ENCODE results near the gene CUL7. TPM values are rescaled to one million over a fixed set of nuclear protein-coding genes. Genes with fewer than 3 reads are reported as not detected.

The CUL7 gene
- total and polyA plus RNA-seq, 2 of the 8 experiments (the other 6 are each of a cell fraction or from before 2014, with no cell fraction given), result 10.8 to 15.0 TPM

- TF ChIP-seq, protein P1, sequence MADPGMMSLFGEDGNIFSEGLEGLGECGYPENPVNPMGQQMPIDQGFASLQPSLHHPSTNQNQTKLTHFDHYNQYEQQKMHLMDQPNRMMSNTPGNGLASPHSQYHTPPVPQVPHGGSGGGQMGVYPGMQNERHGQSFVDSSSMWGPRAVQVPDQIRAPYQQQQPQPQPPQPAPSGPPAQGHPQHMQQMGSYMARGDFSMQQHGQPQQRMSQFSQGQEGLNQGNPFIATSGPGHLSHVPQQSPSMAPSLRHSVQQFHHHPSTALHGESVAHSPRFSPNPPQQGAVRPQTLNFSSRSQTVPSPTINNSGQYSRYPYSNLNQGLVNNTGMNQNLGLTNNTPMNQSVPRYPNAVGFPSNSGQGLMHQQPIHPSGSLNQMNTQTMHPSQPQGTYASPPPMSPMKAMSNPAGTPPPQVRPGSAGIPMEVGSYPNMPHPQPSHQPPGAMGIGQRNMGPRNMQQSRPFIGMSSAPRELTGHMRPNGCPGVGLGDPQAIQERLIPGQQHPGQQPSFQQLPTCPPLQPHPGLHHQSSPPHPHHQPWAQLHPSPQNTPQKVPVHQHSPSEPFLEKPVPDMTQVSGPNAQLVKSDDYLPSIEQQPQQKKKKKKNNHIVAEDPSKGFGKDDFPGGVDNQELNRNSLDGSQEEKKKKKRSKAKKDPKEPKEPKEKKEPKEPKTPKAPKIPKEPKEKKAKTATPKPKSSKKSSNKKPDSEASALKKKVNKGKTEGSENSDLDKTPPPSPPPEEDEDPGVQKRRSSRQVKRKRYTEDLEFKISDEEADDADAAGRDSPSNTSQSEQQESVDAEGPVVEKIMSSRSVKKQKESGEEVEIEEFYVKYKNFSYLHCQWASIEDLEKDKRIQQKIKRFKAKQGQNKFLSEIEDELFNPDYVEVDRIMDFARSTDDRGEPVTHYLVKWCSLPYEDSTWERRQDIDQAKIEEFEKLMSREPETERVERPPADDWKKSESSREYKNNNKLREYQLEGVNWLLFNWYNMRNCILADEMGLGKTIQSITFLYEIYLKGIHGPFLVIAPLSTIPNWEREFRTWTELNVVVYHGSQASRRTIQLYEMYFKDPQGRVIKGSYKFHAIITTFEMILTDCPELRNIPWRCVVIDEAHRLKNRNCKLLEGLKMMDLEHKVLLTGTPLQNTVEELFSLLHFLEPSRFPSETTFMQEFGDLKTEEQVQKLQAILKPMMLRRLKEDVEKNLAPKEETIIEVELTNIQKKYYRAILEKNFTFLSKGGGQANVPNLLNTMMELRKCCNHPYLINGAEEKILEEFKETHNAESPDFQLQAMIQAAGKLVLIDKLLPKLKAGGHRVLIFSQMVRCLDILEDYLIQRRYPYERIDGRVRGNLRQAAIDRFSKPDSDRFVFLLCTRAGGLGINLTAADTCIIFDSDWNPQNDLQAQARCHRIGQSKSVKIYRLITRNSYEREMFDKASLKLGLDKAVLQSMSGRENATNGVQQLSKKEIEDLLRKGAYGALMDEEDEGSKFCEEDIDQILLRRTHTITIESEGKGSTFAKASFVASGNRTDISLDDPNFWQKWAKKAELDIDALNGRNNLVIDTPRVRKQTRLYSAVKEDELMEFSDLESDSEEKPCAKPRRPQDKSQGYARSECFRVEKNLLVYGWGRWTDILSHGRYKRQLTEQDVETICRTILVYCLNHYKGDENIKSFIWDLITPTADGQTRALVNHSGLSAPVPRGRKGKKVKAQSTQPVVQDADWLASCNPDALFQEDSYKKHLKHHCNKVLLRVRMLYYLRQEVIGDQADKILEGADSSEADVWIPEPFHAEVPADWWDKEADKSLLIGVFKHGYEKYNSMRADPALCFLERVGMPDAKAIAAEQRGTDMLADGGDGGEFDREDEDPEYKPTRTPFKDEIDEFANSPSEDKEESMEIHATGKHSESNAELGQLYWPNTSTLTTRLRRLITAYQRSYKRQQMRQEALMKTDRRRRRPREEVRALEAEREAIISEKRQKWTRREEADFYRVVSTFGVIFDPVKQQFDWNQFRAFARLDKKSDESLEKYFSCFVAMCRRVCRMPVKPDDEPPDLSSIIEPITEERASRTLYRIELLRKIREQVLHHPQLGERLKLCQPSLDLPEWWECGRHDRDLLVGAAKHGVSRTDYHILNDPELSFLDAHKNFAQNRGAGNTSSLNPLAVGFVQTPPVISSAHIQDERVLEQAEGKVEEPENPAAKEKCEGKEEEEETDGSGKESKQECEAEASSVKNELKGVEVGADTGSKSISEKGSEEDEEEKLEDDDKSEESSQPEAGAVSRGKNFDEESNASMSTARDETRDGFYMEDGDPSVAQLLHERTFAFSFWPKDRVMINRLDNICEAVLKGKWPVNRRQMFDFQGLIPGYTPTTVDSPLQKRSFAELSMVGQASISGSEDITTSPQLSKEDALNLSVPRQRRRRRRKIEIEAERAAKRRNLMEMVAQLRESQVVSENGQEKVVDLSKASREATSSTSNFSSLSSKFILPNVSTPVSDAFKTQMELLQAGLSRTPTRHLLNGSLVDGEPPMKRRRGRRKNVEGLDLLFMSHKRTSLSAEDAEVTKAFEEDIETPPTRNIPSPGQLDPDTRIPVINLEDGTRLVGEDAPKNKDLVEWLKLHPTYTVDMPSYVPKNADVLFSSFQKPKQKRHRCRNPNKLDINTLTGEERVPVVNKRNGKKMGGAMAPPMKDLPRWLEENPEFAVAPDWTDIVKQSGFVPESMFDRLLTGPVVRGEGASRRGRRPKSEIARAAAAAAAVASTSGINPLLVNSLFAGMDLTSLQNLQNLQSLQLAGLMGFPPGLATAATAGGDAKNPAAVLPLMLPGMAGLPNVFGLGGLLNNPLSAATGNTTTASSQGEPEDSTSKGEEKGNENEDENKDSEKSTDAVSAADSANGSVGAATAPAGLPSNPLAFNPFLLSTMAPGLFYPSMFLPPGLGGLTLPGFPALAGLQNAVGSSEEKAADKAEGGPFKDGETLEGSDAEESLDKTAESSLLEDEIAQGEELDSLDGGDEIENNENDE (IDR thresholded peaks at IDR 0.05; ENCODE audit: insufficient replicate concordance, low read length), result no peak
- TF ChIP-seq, protein P2, sequence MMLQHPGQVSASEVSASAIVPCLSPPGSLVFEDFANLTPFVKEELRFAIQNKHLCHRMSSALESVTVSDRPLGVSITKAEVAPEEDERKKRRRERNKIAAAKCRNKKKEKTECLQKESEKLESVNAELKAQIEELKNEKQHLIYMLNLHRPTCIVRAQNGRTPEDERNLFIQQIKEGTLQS (IDR thresholded peaks at IDR 0.05; ENCODE audit: insufficient read depth, low read depth, low read length), result no peak
- TF ChIP-seq RAD21 (IDR thresholded peaks at IDR 0.05 in 1 of 2, conservative IDR thresholded peaks at IDR 0.05 in 1 of 2; ENCODE audit: low read depth in 2 of 2, low read length in 2 of 2) (no peak), JUN (IDR thresholded peaks at IDR 0.05; ENCODE audit: low read depth, low read length) (no peak)
Observed at GRCh38 chr6:43007126-43007525, 46.5 kb downstream of the CUL7 start (continued).
